HG03520 (cell line): Measurements from ENCODE around the gene WFIKKN1.

Source experiments
- ATAC-seq: cut with Tn5 transposase; IDR thresholded peaks from one replicate; pipeline ENCODE4 v1.9.1; 2021; ENCODE audit warnings: mild to moderate bottlenecking, moderate library complexity; ENCODE audit not compliant: unreplicated experiment

WFIKKN1 gene

DNA sequence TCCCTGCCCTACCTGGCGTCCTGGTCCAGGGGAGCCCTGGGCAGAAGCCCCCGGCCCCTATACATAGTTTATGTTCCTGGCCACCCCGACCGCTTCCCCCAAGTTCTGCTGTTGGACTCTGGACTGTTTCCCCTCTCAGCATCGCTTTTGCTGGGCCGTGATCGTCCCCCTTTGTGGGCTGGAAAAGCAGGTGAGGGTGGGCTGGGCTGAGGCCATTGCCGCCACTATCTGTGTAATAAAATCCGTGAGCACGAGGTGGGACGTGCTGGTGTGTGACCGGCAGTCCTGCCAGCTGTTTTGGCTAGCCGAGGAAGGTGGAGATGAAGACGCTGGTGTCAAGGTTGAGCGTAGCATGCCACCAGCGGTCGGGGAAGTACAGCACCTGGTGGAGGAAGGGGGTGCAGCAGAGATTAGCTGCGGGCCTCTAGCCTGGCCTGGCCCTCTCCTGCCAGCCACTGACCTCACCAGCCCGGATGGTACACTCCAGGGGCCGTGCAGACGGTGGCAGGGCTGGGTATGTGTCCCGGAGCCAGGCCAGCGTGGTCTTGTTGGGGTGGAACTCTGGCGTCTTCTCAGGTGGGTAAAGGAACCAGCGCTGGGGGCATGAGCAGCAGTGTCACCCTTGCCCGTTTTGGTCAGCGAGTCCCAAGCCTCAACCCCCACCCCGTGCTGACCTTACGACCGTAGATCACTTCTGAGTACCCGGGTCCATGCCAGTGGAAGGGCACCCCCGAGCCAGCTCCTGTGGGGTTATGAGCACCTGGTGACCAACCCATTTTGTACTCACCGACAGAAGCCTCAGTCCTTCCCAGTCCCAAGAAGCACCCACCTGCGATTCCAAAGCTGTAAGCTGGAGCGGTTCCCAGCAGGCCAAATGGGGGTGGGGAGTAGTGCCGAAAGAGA, 52.0 kb downstream of the WFIKKN1 start:
- no peak for ATAC-seq

GRCh38 chr16:683396-684070, 52.7 kb downstream of the WFIKKN1 start:
- ATAC-seq, result no peak
